ENCODE data around the gene KIAA0825. TPM values are rescaled to one million over a fixed set of nuclear protein-coding genes. Genes with fewer than 3 reads are reported as not detected.

The KIAA0825 gene
- total RNA-seq, 1 donor from 2014 or later: 0.92 TPM

GRCh38 chr5:94646758-94647157, 28.4 kb upstream of the KIAA0825 start:
- no peak for DNase-seq (ENCODE audit: low read depth)
- H3K4me3 ChIP-seq (ENCODE audit: low read depth, low read length): no peak overlapping the region
- TF ChIP-seq CTCF (conservative IDR thresholded peaks at IDR 0.05; ENCODE audit: low read depth, low read length): no peak

- no peak for TF ChIP-seq CTCF (conservative IDR thresholded peaks at IDR 0.05; ENCODE audit: low read depth, low read length)
- no peak overlapping the region for H3K4me3 ChIP-seq (ENCODE audit: low read depth, low read length)
- no peak for DNase-seq (ENCODE audit: low read depth)
These were observed 26.6 kb upstream of the KIAA0825 start for GRCh38 chr5:94645053-94645452.

GRCh38 chr5:94640176-94640575, 21.8 kb upstream of the KIAA0825 start:
- DNase-seq (ENCODE audit: low read depth): no peak
- TF ChIP-seq CTCF (conservative IDR thresholded peaks at IDR 0.05; ENCODE audit: low read depth, low read length): no peak
- H3K4me3 ChIP-seq (ENCODE audit: low read depth, low read length): no peak overlapping the region

- no peak for TF ChIP-seq CTCF (conservative IDR thresholded peaks at IDR 0.05; ENCODE audit: low read depth, low read length)
- DNase-seq (ENCODE audit: low read depth): no peak
- H3K4me3 ChIP-seq (ENCODE audit: low read depth, low read length): no peak overlapping the region
These were observed 13.6 kb upstream of the KIAA0825 start for GRCh38 chr5:94632024-94632423.

GRCh38 chr5:94627191-94627590, 8.8 kb upstream of the KIAA0825 start:
- no peak overlapping the region for H3K4me3 ChIP-seq (ENCODE audit: low read depth, low read length)
- no peak for DNase-seq (ENCODE audit: low read depth)
- no peak for TF ChIP-seq CTCF (conservative IDR thresholded peaks at IDR 0.05; ENCODE audit: low read depth, low read length)

GRCh38 chr5:94623877-94624276, 5.5 kb upstream of the KIAA0825 start:
- no peak for TF ChIP-seq CTCF (conservative IDR thresholded peaks at IDR 0.05; ENCODE audit: low read depth, low read length)
- H3K4me3 ChIP-seq (ENCODE audit: low read depth, low read length): no peak overlapping the region
- no peak for DNase-seq (ENCODE audit: low read depth)

GRCh38 chr5:94623011-94623410, 4.6 kb upstream of the KIAA0825 start:
- H3K4me3 ChIP-seq (ENCODE audit: low read depth, low read length): no peak overlapping the region
- TF ChIP-seq CTCF (conservative IDR thresholded peaks at IDR 0.05; ENCODE audit: low read depth, low read length): no peak
- no peak for DNase-seq (ENCODE audit: low read depth)

Measured in epithelial cell of proximal tubule (primary cell).